Activated CD4-positive, alpha-beta T cell treated with anti-CD3 and anti-CD28 coated beads, Interleukin-2, amount 50 U/mL, for 4 hours (primary cell): ENCODE data around the gene TRIM43.
"Not testable (repeated sequence)": the region's sequence is repeated elsewhere in the genome, so short reads cannot be mapped to it uniquely, and the experiment has no call there.

Experiments used
- DNase-seq, 2 experiments: peaks; one replicate each; pipeline ENCODE4 v3.0.0-alpha.2; 2020

TRIM43 gene

GRCh38 chr2:95591701-95592100 lies at the start of gene TRIM43:
TSS of gene TRIM43 (plus strand) at chr2:95592001. CDS start at chr2:95594024, 2,023 bp downstream.
- not testable (repeated sequence) for DNase-seq

GRCh38 chr2:95551055-95551568 lies 40.7 kb upstream of the TRIM43 start:
- no peak for DNase-seq

- no peak for DNase-seq
These were observed 38.9 kb upstream of the TRIM43 start for GRCh38 chr2:95552911-95553310.

- DNase-seq, result no peak
These were observed 22.6 kb upstream of the TRIM43 start for GRCh38 chr2:95569170-95569569.

- no peak for DNase-seq
These were observed 17.9 kb upstream of the TRIM43 start for GRCh38 chr2:95573866-95574265.

GRCh38 chr2:95574506-95574905 lies 17.3 kb upstream of the TRIM43 start:
- DNase-seq, result no peak

- DNase-seq, result no peak
These were observed 15.9 kb upstream of the TRIM43 start for GRCh38 chr2:95575857-95576256.

GRCh38 chr2:95578539-95578938 lies 13.3 kb upstream of the TRIM43 start:
- no peak for DNase-seq

- not testable (repeated sequence) for DNase-seq
These were observed 8.3 kb upstream of the TRIM43 start for GRCh38 chr2:95583545-95583944.

- not testable (repeated sequence) for DNase-seq
These were observed 7.5 kb upstream of the TRIM43 start for GRCh38 chr2:95584321-95584720.

- not testable (repeated sequence) for DNase-seq
These were observed 1.8 kb upstream of the TRIM43 start for GRCh38 chr2:95589777-95590536.

GRCh38 chr2:95592973-95593372 lies 1.2 kb downstream of the TRIM43 start:
- DNase-seq, result not testable (repeated sequence)

GRCh38 chr2:95595012-95595411 lies 3.2 kb downstream of the TRIM43 start:
- DNase-seq, result not testable (repeated sequence)

GRCh38 chr2:95601301-95601700 lies 9.5 kb downstream of the TRIM43 start:
- not testable (repeated sequence) for DNase-seq

GRCh38 chr2:95602146-95602545 lies 10.3 kb downstream of the TRIM43 start:
- DNase-seq, result not testable (repeated sequence)

GRCh38 chr2:95608356-95608755 lies 16.6 kb downstream of the TRIM43 start:
- DNase-seq, result not testable (repeated sequence)

GRCh38 chr2:95609764-95610163 lies 18.0 kb downstream of the TRIM43 start:
- DNase-seq, result not testable (repeated sequence)

- not testable (repeated sequence) for DNase-seq
These were observed 21.2 kb downstream of the TRIM43 start for GRCh38 chr2:95613048-95613447.

GRCh38 chr2:95622728-95623127 lies 30.9 kb downstream of the TRIM43 start:
- not testable (repeated sequence) for DNase-seq

GRCh38 chr2:95630987-95631386 lies 39.2 kb downstream of the TRIM43 start:
- DNase-seq, result not testable (repeated sequence)

GRCh38 chr2:95633626-95634259 lies 41.9 kb downstream of the TRIM43 start:
- not testable (repeated sequence) for DNase-seq

GRCh38 chr2:95640515-95641288 lies 48.9 kb downstream of the TRIM43 start:
- DNase-seq, result not testable (repeated sequence)

- DNase-seq, result not testable (repeated sequence)
These were observed 49.4 kb downstream of the TRIM43 start for GRCh38 chr2:95641289-95641575.
